HEK293 (cell line): Measurements from ENCODE around the gene SLC5A10.

ENCODE experiments used
- CTCF ChIP-seq: fragments of 450-650 bp; formaldehyde crosslinking; IDR thresholded peaks from 2 replicates; pipeline ENCODE4 v1.5.1; 2016; ENCODE audit warnings: missing biosample characterization, missing genetic modification characterization
- ZNF548 ChIP-seq: fragments of 450-650 bp; formaldehyde crosslinking; IDR thresholded peaks from 2 replicates; pipeline ENCODE4 v1.5.1; 2016; ENCODE audit warnings: missing biosample characterization, missing genetic modification characterization

- TF ChIP-seq ZNF548 (tag by site-specific recombination) (no peak), CTCF (tag by site-specific recombination) (no peak)
These were observed 64.3 kb downstream of the SLC5A10 start for GRCh38 chr17:19016297-19016696.
